Measurements from ENCODE around the gene TMUB1. TPM values are rescaled to one million over a fixed set of nuclear protein-coding genes. Genes with fewer than 3 reads are reported as not detected.

Gene TMUB1
- total and polyA plus RNA-seq, 2 donors (not counting 3 experiments of a cell fraction or from before 2014, with no cell fraction given): 41.3 to 45.3 TPM

GRCh38 chr7:151063212-151063561, 20.1 kb downstream of the TMUB1 start:
- H3K9me3 ChIP-seq (replicated peaks; ENCODE audit: control insufficient read depth, insufficient read depth, low read length): no peaks in the 10 kb centered on the region
- dilution Hi-C loops (cut with MboI; ENCODE audit: extremely low pct_ligation_motif_present, low sequenced_read_pairs): no loop called here
- no peak overlapping the region for H3K27ac ChIP-seq (ENCODE audit: insufficient read depth, low read depth, low read length)
- no peaks in the 10 kb centered on the region for H3K27me3 ChIP-seq (ENCODE audit: control insufficient read depth in 2 of 2, insufficient read depth in 2 of 2, low read length in 2 of 2)
- H3K4me3 ChIP-seq (replicated peaks in 1 of 3; ENCODE audit: insufficient read depth in 1 of 3, low read depth in 1 of 3, low read length in 3 of 3): no peak overlapping the region
- peaks cover 34% of the 10 kb centered on the region for H3K79me2 ChIP-seq (ENCODE audit: control insufficient read depth, insufficient read depth, low read length)
- BruUV-seq (replicated peaks): no TSS peak
- H2AFZ ChIP-seq (ENCODE audit: low read depth, low read length): no peak overlapping the region
- TF ChIP-seq JUN (IDR thresholded peaks at IDR 0.05; ENCODE audit: borderline replicate concordance, insufficient read depth, insufficient read length, low read depth): no peak
- no peak for TF ChIP-seq EZH2 (IDR thresholded peaks at IDR 0.05; ENCODE audit: borderline replicate concordance, low read depth, low read length, severe bottlenecking)
- no peak for TF ChIP-seq GATA2 (IDR thresholded peaks at IDR 0.05; ENCODE audit: insufficient read depth, insufficient read length, low read depth, low read length)
- no peak for TF ChIP-seq MAX (IDR thresholded peaks at IDR 0.05; ENCODE audit: insufficient read depth, insufficient read length)
- no peak for TF ChIP-seq POLR2A (IDR thresholded peaks at IDR 0.05; ENCODE audit: low read depth, low read length)
- TF ChIP-seq CTCF (IDR thresholded peaks at IDR 0.05; ENCODE audit: extremely low read depth in 1 of 2, insufficient read depth in 1 of 2, low read depth in 1 of 2, low read length in 2 of 2): no peak
- ChIA-PET CTCF (no interaction called here), POLR2A (no interaction called here)
- H3K9ac ChIP-seq (replicated peaks; ENCODE audit: extremely low read depth, insufficient read depth, low read length): no peak overlapping the region
- H3K4me2 ChIP-seq (ENCODE audit: insufficient read depth, low read length): no peak overlapping the region
- intact Hi-C loops (cut with micrococcal nuclease): no loop called here
- no peak for DNase-seq (ENCODE audit: low read depth, low spot score)
- H3K36me3 ChIP-seq (ENCODE audit: control insufficient read depth in 2 of 2, extremely low read depth in 1 of 2, insufficient read depth in 2 of 2, low read length in 2 of 2): peaks cover 12 to 37% of the 10 kb centered on the region in 2 experiments
- FAIRE-seq: no peak
- no peaks in the 10 kb centered on the region for H4K20me1 ChIP-seq (replicated peaks; ENCODE audit: control insufficient read depth, extremely low read depth, insufficient read depth, low read length)
- no peaks in the 10 kb centered on the region for H3K9me1 ChIP-seq (replicated peaks; ENCODE audit: control insufficient read depth, extremely low read depth, insufficient read depth, low read length)
- peaks cover 21% of the 10 kb centered on the region for H3K4me1 ChIP-seq (ENCODE audit: control insufficient read depth, extremely low read depth, insufficient read depth, low read length)

Measured in endothelial cell of umbilical vein (primary cell).